Pulmonary artery endothelial cell (primary cell): Measurements from ENCODE around the gene CASP10. TPM values are rescaled to one million over a fixed set of nuclear protein-coding genes. Genes with fewer than 3 reads are reported as not detected.
A peak's percentile ranks its signal among the peaks of the same experiment; 100 is the strongest.

Experiments used
- DNase-seq: peaks from one replicate; pipeline ENCODE4 v3.0.0-alpha.2; 2011; ENCODE audit warnings: low read depth, low spot score
- total RNA-seq: library from RNA; depleted of rRNA; stranded (reverse); fragments of >200 nt; gene quantifications from 2 replicates; pipeline ENCODE4 v1.2.3, GENCODE V29; 2014

The CASP10 gene
- total RNA-seq, 1 donor from 2014 or later: 24.2 TPM

- DNase-seq: no peak
These were observed 13.1 kb downstream of the CASP10 start for GRCh38 chr2:201196003-201196402.

- no peak for DNase-seq
These were observed 13.9 kb downstream of the CASP10 start for GRCh38 chr2:201196803-201197202.

GRCh38 chr2:201197781-201198180 lies 14.8 kb downstream of the CASP10 start:
- no peak for DNase-seq

- no peak for DNase-seq
These were observed 16.9 kb downstream of the CASP10 start for GRCh38 chr2:201199847-201200246.

GRCh38 chr2:201200345-201200744 lies 17.4 kb downstream of the CASP10 start:
- no peak for DNase-seq

- no peak for DNase-seq
These were observed 18.4 kb downstream of the CASP10 start for GRCh38 chr2:201201371-201201770.

- DNase-seq: no peak
These were observed 21.1 kb downstream of the CASP10 start for GRCh38 chr2:201203916-201204654.

- DNase-seq: no peak
These were observed 21.9 kb downstream of the CASP10 start for GRCh38 chr2:201204655-201205514.

GRCh38 chr2:201205515-201205849 lies 22.5 kb downstream of the CASP10 start:
- DNase-seq: no peak

GRCh38 chr2:201208563-201209252 lies 25.8 kb downstream of the CASP10 start:
- no peak for DNase-seq

GRCh38 chr2:201215963-201216362 lies 33.0 kb downstream of the CASP10 start:
- DNase-seq: no peak

GRCh38 chr2:201216918-201217317 lies 34.0 kb downstream of the CASP10 start:
- DNase-seq: no peak

- DNase-seq: no peak
These were observed 35.8 kb downstream of the CASP10 start for GRCh38 chr2:201218780-201219179.

- no peak for DNase-seq
These were observed 36.6 kb downstream of the CASP10 start for GRCh38 chr2:201219328-201220096.

GRCh38 chr2:201220102-201220570 lies 37.2 kb downstream of the CASP10 start:
- peak; percentile 71 for DNase-seq

- DNase-seq: no peak
These were observed 40.4 kb downstream of the CASP10 start for GRCh38 chr2:201223089-201224073.

- no peak for DNase-seq
These were observed 45.5 kb downstream of the CASP10 start for GRCh38 chr2:201228271-201228911.

- no peak for DNase-seq
These were observed 46.0 kb downstream of the CASP10 start for GRCh38 chr2:201228912-201229290.

- DNase-seq: peak; percentile 86
These were observed 49.0 kb downstream of the CASP10 start for GRCh38 chr2:201231781-201232466.
